Aorta (tissue), 5 donors: ENCODE data around the gene ULBP2. TPM values are rescaled to one million over a fixed set of nuclear protein-coding genes. Genes with fewer than 3 reads are reported as not detected.
"Not testable (repeated sequence)": the region's sequence is repeated elsewhere in the genome, so short reads cannot be mapped to it uniquely, and the experiment has no call there.

Source experiments
- ATAC-seq: fragments of 200-7000 bp; cut with Tn5 transposase; one replicate; pipeline ENCODE4 v1.9.1; 2022; ENCODE audit warnings: moderate library complexity; ENCODE audit not compliant: low FRiP score
- DNase-seq, 2 donors: peaks; one replicate each; pipeline ENCODE4 v3.0.0-alpha.2; 2020
- H3K27ac ChIP-seq, 2 donors: one replicate each; pipeline ENCODE4 v1.5.1; 2013; ENCODE audit warnings: low read length in 2 of 2, mild to moderate bottlenecking in 2 of 2, moderate library complexity in 2 of 2, control low read depth in 1 of 2, inconsistent platforms in 1 of 2, low read depth in 1 of 2
- H3K27me3 ChIP-seq, 2 donors: one replicate each; pipeline ENCODE4 v1.6.1; 2013; ENCODE audit warnings: control low read depth in 1 of 2, low read length in 1 of 2, mild to moderate bottlenecking in 1 of 2, moderate library complexity in 1 of 2; ENCODE audit not compliant: insufficient read depth in 2 of 2, control insufficient read depth in 1 of 2
- H3K36me3 ChIP-seq, 2 donors: one replicate each; pipeline ENCODE4 v1.6.1; 2013; ENCODE audit warnings: control low read depth in 1 of 2, low read length in 1 of 2, mild to moderate bottlenecking in 1 of 2; ENCODE audit not compliant: insufficient read depth in 2 of 2, control insufficient read depth in 1 of 2
- H3K4me1 ChIP-seq, 2 donors: one replicate each; pipeline ENCODE4 v1.6.1; 2013; ENCODE audit warnings: low read length in 2 of 2, control low read depth in 1 of 2, mild to moderate bottlenecking in 1 of 2, moderate library complexity in 1 of 2; ENCODE audit not compliant: insufficient read depth in 2 of 2, control insufficient read depth in 1 of 2
- H3K4me3 ChIP-seq, 2 donors: one replicate each; pipeline ENCODE4 v1.5.1; 2013; ENCODE audit warnings: low read length in 2 of 2, control low read depth in 1 of 2, mild to moderate bottlenecking in 1 of 2
- H3K9me3 ChIP-seq: one replicate; pipeline ENCODE4 v1.6.1; 2013; ENCODE audit warnings: mild to moderate bottlenecking, low read length; ENCODE audit not compliant: control insufficient read depth
- WGBS, 2 donors: extraction: QIAGEN DNeasy Blood & Tissue Kit; methylation state at CpG; one replicate each; pipeline ENCODE4 v1.1.7; 2013; 5-methylcytosine and 5-hydroxymethylcytosine counted together
- intact Hi-C, 2 donors: fragments of 100-400 bp; cut with DNase I; formaldehyde crosslinking; loops; one replicate each; pipeline versions ENCODE4 v1.14.2 to v1.15.0; 2022
- polyA plus RNA-seq, 2 donors: library from polyadenylated mRNA; stranded (reverse); fragments of 200-250 nt; gene quantifications; one replicate each; pipeline ENCODE4 v1.2.3, GENCODE V29; 2013
- total RNA-seq, 2 donors: library from RNA; stranded (reverse); fragmentation: NEBNext Ultra II Directional; extraction: Animal tissue kit (Norgen Biotek cat#: 25700); gene quantifications; one replicate each; pipeline ENCODE4 v1.2.1, GENCODE V29; 2021
- donor health status: healthy with polysubstance abuse.
- donor health status: Bipolar disorder and iron deficiency.
- donor health status: DM: no; HTN: no; CAD: no.
- donor health status: DM: no; HTN: no; CAD: no.
- donor health status: DM: yes; HTN: yes; CAD: no.

Gene ULBP2
- total and polyA plus RNA-seq, 4 donors = 0.36 to 0.68 (median 0.66) TPM; not detected in 1

DNA sequence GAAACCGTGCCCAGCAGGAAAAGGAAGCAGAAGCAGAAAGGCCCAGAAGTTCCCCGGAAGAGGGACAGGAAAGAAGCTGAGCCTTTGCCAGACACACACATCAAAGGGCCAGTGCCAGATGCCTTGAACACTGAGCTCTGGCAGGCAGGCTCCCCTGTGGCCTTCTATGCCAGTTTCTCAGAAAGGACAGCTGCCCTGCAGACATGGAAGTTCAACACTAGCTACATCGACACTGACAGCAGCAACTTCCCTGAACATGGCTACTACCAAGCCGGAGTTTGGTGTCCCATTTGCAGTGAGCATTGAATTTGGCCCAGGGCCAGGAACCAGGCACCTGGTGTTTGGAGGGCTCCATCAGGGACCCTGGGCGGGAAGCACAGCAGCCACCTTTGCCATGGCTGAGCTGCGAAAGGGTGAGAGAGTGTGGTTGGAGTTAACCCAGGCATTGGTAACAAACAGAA, 35.9 kb upstream of the ULBP2 start:
- no peak for ATAC-seq
- intact Hi-C loops = no loop called here
- WGBS, 2 donors = 88% methylated on average over 6 of the region's 6 CpGs

DNA sequence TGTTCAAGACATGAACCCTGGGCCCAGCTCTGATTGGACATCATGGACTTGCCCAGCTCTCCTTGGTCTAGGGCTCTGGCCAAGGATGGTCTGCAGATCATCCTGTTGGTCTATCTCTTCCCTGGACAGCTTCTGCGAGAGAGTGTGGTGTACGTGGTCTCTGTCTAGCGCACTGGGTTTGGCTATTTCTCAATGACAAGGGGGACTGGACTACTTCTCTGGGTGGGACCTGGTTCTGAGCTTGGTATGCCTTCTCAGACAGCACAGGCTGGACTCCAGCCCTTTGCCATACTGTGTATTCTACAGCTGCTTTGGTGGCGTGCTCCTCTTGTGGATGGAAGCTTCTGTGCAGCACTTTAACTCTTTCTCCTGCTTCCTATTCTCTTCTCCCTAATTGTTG, 35.4 kb upstream of the ULBP2 start:
- 93 to 99% methylated on average over 4 of the region's 4 CpGs for WGBS, 2 donors
- H3K4me1 ChIP-seq = no peaks in the 10 kb centered on the region
- no peaks in the 10 kb centered on the region for H3K27me3 ChIP-seq
- DNase-seq (no peak), ATAC-seq (no peak)
- H3K4me3 ChIP-seq = no peak overlapping the region
- H3K9me3 ChIP-seq = peaks cover 1% of the 10 kb centered on the region
- H3K27ac ChIP-seq = no peak overlapping the region
- no peaks in the 10 kb centered on the region for H3K36me3 ChIP-seq
- intact Hi-C loops = no loop called here

More for the DNA sequence above, 35.9 kb upstream of the ULBP2 start:
- Histone ChIP-seq H3K4me3 (no peak overlapping the region), H3K36me3 (no peaks in the 10 kb centered on the region), H3K27me3 (no peaks in the 10 kb centered on the region), H3K9me3 (peaks cover 1% of the 10 kb centered on the region), H3K4me1 (no peaks in the 10 kb centered on the region), H3K27ac (no peak overlapping the region)
- DNase-seq = peak; percentile 38 to 61

DNA sequence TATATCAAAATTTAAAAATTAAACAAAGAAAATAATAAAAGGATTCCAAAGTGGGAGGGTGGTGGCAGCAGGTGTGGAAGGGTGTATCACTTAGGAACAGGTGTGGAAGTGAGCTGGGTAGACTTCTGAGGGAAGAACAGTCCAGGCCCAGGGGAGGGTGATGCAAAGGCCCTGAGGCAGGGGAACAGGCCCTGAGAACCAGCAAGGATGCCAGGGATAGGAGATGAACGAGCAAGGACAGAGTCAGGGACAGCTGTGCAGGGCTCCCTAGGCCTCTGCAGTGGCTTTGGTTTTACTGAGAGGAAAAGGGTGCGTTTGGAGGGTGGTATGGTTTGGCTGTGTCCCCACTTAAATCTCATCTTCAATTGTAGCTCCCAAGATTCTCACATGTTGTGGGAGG, 34.5 kb upstream of the ULBP2 start:
- intact Hi-C loops = no loop called here
- no peaks in the 10 kb centered on the region for H3K27me3 ChIP-seq
- 98 to 100% methylated on average over 2 of the region's 2 CpGs for WGBS, 2 donors
- H3K27ac ChIP-seq = no peak overlapping the region
- H3K4me3 ChIP-seq = no peak overlapping the region
- no peaks in the 10 kb centered on the region for H3K36me3 ChIP-seq
- H3K4me1 ChIP-seq = no peaks in the 10 kb centered on the region
- peak in 1 of 2 donors; percentile 19 for DNase-seq
- no peak for ATAC-seq
- peaks cover 1% of the 10 kb centered on the region for H3K9me3 ChIP-seq

DNA sequence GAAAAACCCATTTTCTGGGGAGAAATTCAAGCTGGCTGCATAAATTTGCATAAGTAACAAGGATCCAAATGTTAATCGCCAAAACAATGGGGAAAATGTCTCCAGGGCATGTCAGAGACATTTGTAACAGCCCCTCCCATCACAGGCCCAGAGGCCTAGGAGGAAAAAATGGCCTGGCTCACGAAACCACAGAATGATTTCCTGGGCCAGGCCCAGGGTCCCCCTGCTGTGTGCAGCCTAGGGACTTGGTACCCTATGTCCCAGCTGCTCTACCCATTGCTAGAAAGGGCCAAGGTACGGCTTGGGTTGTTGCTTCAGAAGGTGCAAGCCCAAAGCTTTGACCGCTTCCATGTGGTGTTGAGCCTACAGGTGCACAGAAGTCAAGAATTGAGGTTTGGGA, 33.3 kb upstream of the ULBP2 start:
- DNase-seq = peak in 1 of 2 donors; percentile 30
- H3K4me3 ChIP-seq, ATAC-seq, H3K27me3 ChIP-seq, H3K4me1 ChIP-seq, intact Hi-C loops, H3K9me3 ChIP-seq, H3K27ac ChIP-seq, H3K36me3 ChIP-seq: not testable (repeated sequence)
- WGBS, 2 donors = 83% methylated on average over 4 of the region's 4 CpGs

DNA sequence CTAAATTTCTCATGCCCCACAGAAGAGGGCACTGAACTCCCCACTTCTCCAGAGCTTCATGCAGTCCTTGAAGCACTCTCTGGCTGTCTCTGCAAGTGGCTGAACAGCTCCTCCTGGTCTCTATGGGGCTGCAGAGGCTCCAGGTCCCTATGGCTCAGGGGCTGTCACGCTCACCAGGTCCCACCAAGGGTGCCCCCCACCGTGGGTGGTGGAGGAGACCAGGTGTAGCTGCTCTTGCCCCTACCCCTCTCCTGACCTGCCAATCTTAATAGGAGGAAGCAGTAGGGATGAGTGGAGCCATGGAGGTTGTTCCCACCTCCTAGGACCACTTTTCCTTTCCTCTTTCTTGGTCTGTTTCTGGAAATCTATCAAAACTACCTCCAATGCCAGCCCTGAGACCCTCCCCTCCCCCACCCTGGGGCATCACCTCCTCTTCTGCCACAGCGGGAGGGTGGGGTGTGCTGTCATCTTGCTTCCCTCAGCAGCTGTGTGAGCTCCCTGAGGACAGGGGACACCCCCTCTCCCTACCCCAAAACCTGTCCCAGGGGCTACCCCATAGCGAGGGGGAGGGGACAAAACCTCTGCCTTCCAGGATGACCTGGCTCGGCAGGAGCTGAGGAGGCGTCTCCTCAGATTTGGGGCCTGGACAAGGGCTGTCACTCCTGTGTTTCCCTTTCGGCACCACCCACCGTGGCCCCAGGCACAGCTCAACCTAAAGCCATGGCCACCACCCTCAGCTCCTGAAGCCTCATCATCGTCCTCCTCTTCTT, 31.9 kb upstream of the ULBP2 start:
- intact Hi-C loops = no loop called here
- ATAC-seq = no peak
- WGBS, 2 donors = 89 to 94% methylated on average over 9 of the region's 9 CpGs

DNA sequence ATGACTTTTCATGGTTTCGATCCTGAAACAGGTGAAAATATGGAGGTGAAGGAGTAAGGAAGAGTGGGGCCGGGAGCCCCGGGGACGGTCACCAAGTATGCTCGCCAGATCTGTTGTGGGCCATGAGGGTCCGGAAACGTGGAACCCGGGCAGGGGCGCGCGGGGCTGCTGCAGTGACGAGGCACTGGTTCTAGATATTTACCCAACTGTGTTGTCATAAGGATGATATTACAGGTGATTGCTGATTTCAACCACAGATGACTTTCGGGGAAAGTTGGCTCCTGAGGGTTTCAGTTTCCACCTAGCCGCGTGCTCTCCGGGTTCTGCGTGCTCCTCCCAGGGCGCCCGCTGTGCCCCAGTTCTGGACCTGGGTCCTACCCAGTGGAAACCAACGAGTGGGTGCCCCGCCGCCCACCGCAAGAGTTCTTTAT, 31.1 kb upstream of the ULBP2 start:
- intact Hi-C loops = no loop called here
- no peaks in the 10 kb centered on the region for H3K4me1 ChIP-seq

More for the DNA sequence above, 31.9 kb upstream of the ULBP2 start:
- Histone ChIP-seq H3K27me3 (no peaks in the 10 kb centered on the region), H3K4me1 (no peaks in the 10 kb centered on the region), H3K4me3 (no peak overlapping the region), H3K36me3 (no peaks in the 10 kb centered on the region), H3K27ac (no peak overlapping the region), H3K9me3 (peaks cover 1% of the 10 kb centered on the region)
- peak; percentile 32 to 44 for DNase-seq

DNA sequence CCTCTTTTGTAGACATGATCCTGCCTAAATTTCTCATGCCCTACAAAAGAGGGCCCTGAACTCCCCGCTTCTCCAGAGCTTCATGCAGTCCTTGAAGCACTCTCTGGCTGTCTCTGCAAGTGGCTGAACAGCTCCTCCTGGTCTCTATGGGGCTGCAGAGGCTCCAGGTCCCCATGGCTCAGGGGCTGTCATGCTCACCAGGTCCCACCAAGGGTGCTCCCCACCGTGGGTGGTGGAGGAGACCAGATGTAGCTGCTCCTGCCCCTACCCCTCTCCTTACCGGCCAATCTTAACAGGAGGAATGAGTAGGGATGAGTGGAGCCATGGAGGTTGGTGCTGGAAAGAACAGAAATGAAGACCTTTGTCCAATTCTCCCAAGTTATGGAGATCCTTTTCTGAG, 29.1 kb upstream of the ULBP2 start:
- H3K4me3 ChIP-seq, H3K27me3 ChIP-seq, ATAC-seq, H3K4me1 ChIP-seq, H3K9me3 ChIP-seq, H3K36me3 ChIP-seq, intact Hi-C loops, H3K27ac ChIP-seq: not testable (repeated sequence)
- DNase-seq = peak; percentile 29 to 34
- 78 to 90% methylated on average over 3 of the region's 3 CpGs for WGBS, 2 donors

More for the DNA sequence above, 31.1 kb upstream of the ULBP2 start:
- no peaks in the 10 kb centered on the region for H3K36me3 ChIP-seq
- H3K27me3 ChIP-seq = no peaks in the 10 kb centered on the region
- DNase-seq (peak; percentile 33 to 67), ATAC-seq (no peak)
- no peak overlapping the region for H3K4me3 ChIP-seq
- WGBS, 2 donors = 96% methylated on average over 23 of the region's 23 CpGs
- peaks cover 1% of the 10 kb centered on the region for H3K9me3 ChIP-seq
- no peak overlapping the region for H3K27ac ChIP-seq

DNA sequence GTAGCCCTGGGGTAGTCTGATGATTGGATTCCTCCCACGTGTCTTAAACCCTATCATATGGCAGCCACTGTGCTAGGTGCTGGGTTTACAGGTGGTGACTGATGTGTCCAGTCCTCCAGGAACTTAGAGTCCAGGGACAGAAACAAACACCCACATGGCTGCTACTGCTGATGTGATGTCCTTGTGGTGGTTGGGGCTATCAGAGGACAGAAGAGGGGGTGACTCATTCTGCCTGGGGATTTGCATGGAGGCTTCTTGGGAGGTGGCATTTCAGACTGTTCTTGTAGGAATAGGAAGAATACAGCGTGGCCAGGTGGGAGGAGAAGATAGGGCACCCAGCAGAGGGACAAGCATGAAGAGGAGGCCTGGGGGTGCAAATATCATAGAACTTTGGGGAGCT, 28.7 kb upstream of the ULBP2 start:
- ATAC-seq (no peak), DNase-seq (no peak)
- no peaks in the 10 kb centered on the region for H3K27me3 ChIP-seq
- H3K36me3 ChIP-seq = no peaks in the 10 kb centered on the region
- 86 to 88% methylated on average over 2 of the region's 2 CpGs for WGBS, 2 donors
- intact Hi-C loops = no loop called here
- no peak overlapping the region for H3K4me3 ChIP-seq
- no peaks in the 10 kb centered on the region for H3K4me1 ChIP-seq
- H3K9me3 ChIP-seq = peaks cover 1% of the 10 kb centered on the region
- no peak overlapping the region for H3K27ac ChIP-seq
